HL-60 (cell line): ENCODE measurements around the gene USP30.

ENCODE experiments used
- CTCF ChIP-seq: IDR thresholded peaks from one replicate; pipeline ENCODE4 v1.5.1; 2011; ENCODE audit warnings: low read length, control low read depth, inconsistent platforms; ENCODE audit not compliant: insufficient read depth
- GABPA ChIP-seq: IDR thresholded peaks from 2 replicates; pipeline ENCODE4 v1.6.1; 2012; ENCODE audit warnings: low read depth
- POLR2AphosphoS5 ChIP-seq: IDR thresholded peaks from 2 replicates; pipeline ENCODE4 v1.6.1; 2012; ENCODE audit warnings: low read depth
- TF ChIP-seq, protein P1 (sequence below): IDR thresholded peaks from 2 replicates; pipeline ENCODE4 v1.6.1; 2012; ENCODE audit warnings: low read depth; ENCODE audit not compliant: insufficient replicate concordance

DNA sequence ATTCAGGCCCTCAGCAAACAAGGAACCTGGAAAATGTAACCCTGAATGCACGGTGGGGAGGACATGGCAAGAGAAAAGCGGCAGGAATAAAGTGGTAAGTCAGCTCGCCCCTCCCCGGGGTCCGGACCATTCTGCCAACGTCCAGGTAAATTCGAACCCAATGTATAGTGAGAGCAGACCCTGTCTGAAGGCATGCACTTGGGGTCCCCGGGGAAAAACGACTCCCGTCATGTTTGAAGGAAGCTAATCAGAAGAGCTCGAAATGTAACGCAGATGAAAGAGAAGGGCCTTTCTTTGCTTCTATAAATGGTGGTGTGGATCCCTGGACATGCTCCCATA lies 64.2 kb downstream of the USP30 start:
- TF ChIP-seq CTCF (no peak), GABPA (no peak), POLR2AphosphoS5 (no peak)
- TF ChIP-seq, protein P1, sequence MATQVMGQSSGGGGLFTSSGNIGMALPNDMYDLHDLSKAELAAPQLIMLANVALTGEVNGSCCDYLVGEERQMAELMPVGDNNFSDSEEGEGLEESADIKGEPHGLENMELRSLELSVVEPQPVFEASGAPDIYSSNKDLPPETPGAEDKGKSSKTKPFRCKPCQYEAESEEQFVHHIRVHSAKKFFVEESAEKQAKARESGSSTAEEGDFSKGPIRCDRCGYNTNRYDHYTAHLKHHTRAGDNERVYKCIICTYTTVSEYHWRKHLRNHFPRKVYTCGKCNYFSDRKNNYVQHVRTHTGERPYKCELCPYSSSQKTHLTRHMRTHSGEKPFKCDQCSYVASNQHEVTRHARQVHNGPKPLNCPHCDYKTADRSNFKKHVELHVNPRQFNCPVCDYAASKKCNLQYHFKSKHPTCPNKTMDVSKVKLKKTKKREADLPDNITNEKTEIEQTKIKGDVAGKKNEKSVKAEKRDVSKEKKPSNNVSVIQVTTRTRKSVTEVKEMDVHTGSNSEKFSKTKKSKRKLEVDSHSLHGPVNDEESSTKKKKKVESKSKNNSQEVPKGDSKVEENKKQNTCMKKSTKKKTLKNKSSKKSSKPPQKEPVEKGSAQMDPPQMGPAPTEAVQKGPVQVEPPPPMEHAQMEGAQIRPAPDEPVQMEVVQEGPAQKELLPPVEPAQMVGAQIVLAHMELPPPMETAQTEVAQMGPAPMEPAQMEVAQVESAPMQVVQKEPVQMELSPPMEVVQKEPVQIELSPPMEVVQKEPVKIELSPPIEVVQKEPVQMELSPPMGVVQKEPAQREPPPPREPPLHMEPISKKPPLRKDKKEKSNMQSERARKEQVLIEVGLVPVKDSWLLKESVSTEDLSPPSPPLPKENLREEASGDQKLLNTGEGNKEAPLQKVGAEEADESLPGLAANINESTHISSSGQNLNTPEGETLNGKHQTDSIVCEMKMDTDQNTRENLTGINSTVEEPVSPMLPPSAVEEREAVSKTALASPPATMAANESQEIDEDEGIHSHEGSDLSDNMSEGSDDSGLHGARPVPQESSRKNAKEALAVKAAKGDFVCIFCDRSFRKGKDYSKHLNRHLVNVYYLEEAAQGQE = no peak
